HG02885 (cell line): ENCODE data around the gene PER2.
A peak's percentile ranks its signal among the peaks of the same experiment; 100 is the strongest.

Experiments
- ATAC-seq: cut with Tn5 transposase; IDR thresholded peaks from one replicate; pipeline ENCODE4 v1.9.1; 2021; ENCODE audit warnings: mild to moderate bottlenecking; ENCODE audit not compliant: unreplicated experiment, poor library complexity

Gene PER2

DNA sequence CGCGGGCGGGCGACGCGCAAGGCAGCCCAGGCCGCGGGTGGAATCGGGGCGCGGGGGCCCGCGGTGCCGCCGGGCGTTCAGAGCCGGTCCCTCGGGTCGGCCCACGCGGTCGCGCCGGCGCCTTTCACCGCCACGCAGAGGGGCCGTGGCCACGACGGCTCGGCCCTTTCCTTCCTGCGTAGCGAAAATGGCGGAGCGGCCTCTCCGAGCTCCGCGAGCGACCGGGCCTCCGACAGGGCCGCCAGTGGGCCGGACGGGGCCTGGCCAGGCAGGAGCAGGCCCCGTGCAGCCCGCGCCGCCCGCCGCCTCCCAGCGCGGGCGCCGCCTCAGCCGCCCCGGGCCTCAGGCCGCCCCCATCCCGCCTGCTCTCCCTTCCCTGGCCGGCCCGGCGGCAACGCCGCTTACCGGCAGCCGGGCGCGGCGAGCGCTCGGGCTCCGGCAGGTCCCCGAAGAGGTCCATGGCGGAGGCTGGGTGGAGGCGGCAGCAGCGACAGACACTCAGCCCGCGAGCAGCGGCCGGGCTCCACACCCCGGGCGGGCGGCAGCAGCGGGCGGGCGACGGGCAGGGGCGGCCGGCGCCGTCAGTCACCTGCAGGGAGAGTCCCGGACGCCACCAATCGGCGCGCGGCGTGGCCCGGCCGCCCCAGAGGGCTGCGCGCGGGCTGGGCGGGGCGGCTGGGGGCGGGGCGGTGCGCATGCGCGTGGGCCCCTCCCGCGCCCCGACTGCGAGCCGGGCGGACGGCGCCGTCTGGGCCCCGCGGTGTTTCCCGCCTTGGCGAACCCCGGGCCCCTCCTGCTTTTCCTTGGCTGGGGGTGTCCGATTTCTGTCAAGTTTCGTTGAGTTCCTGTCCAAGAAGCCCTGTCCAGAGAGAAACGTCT lies 85.1 kb downstream of the PER2 start, which contains the start of gene ILKAP:
ILKAP (minus strand) TSS at position 602 of the 879 bp plus-strand sequence; CDS start at position 460, 142 bp downstream.
- peak; percentile 94 for ATAC-seq

DNA sequence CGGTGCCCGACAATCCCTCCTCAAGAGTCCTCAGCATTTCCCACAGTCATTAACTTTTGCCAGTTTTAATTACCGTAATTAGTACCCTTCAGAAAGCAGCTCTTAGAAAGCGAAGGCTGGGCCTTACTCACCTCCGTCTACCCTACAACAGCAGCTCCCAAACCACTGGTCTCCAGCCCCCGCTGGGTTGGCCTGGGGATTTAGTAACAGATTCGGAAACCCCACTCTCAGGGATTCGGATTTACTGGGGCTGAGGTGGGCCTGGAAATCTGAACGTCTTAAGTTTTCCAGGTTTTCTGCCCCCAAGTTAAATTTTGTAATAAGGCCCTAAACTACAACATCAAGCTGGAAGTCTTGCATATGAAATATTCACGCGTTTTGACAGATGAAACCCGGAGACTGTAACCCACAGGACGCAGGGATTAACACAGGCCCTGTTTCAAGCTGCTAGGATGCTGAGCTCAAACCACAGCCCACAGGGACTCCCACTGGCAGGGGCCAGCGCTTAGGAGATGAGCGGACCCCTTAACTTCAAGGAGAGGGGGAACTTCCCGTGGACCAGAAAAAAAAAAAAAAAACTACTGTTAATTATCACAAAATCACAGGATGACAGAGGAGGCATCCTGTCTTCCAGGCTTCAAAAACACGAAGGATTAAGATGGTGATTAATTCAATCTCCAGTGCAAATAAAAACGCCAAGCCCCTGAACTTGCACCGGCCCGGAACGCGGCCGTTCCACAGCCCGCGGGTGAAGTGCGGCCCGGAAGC lies 85.9 kb downstream of the PER2 start:
- no peak for ATAC-seq
